ENCODE results near the gene GTF2A2.

GRCh38 chr15:59680870-59681269 is 23.6 kb upstream of the GTF2A2 start:
- TF ChIP-seq CTCF (IDR thresholded peaks at IDR 0.05; ENCODE audit: low read depth, low read length, poor library complexity, severe bottlenecking), result no peak
- no peak for TF ChIP-seq EZH2phosphoT487 (IDR thresholded peaks at IDR 0.05; ENCODE audit: borderline replicate concordance, low read length)
